Glutamatergic neuron (in vitro differentiated cells): ENCODE results near the gene LRRC61. TPM values are rescaled to one million over a fixed set of nuclear protein-coding genes. Genes with fewer than 3 reads are reported as not detected.

Experiments used
- DNase-seq: peaks from one replicate; pipeline ENCODE4 v3.0.0; 2022
- H3K27ac Mint-ChIP-seq: one replicate; pipeline ENCODE4 v1.8.0; 2020; ENCODE audit warnings: mild to moderate bottlenecking, mixed read lengths, inconsistent platforms; ENCODE audit not compliant: unreplicated experiment
- H3K27me3 Mint-ChIP-seq: one replicate; pipeline ENCODE4 v1.8.0; 2020; ENCODE audit warnings: mild to moderate bottlenecking, moderate library complexity, mixed read lengths, inconsistent platforms; ENCODE audit not compliant: unreplicated experiment
- H3K36me3 Mint-ChIP-seq: one replicate; pipeline ENCODE4 v1.8.0; 2020; ENCODE audit warnings: mild to moderate bottlenecking, mixed read lengths, inconsistent platforms; ENCODE audit not compliant: unreplicated experiment
- H3K4me1 Mint-ChIP-seq: one replicate; pipeline ENCODE4 v1.8.0; 2020; ENCODE audit warnings: mild to moderate bottlenecking, low read depth, mixed read lengths, inconsistent platforms; ENCODE audit not compliant: unreplicated experiment
- H3K4me3 Mint-ChIP-seq: one replicate; pipeline ENCODE4 v1.8.0; 2020; ENCODE audit warnings: mild to moderate bottlenecking, mixed read lengths, inconsistent platforms; ENCODE audit not compliant: unreplicated experiment
- H3K9me3 Mint-ChIP-seq: one replicate; pipeline ENCODE4 v1.8.0; 2020; ENCODE audit warnings: mild to moderate bottlenecking, moderate library complexity, mixed read lengths, inconsistent platforms; ENCODE audit not compliant: unreplicated experiment
- CTCF ChIP-seq: fragments of 200-600 bp; sonication (generic); IDR thresholded peaks from one replicate; pipeline ENCODE4 v1.5.0; 2021; ENCODE audit not compliant: partially characterized antibody, unreplicated experiment
- total RNA-seq: library from RNA; stranded (reverse); fragmentation: NEBNext Ultra II Directional; extraction: Animal tissue kit (Norgen Biotek cat#: 25700); gene quantifications from one replicate; pipeline ENCODE4 v1.2.1, GENCODE V29; 2021; ENCODE audit not compliant: unreplicated experiment

The LRRC61 gene
- total RNA-seq, 1 donor from 2014 or later = 10.2 TPM

DNA sequence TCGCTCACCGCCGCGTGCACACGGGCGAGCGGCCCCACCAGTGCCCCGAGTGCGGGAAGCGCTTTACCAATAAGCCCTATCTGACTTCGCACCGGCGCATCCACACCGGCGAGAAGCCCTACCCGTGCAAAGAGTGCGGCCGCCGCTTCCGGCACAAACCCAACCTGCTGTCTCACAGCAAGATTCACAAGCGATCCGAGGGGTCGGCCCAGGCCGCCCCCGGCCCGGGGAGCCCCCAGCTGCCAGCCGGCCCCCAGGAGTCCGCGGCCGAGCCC is 48.8 kb downstream of the LRRC61 start:
- peaks cover 16% of the 10 kb centered on the region for H3K9me3 Mint-ChIP-seq
- peaks cover 9% of the 10 kb centered on the region for H3K27me3 Mint-ChIP-seq
- H3K36me3 Mint-ChIP-seq = no peaks in the 10 kb centered on the region
- H3K4me3 Mint-ChIP-seq = no peak overlapping the region
- H3K4me1 Mint-ChIP-seq = peaks cover 21% of the 10 kb centered on the region
- DNase-seq = no peak
- no peak for TF ChIP-seq CTCF
- H3K27ac Mint-ChIP-seq = no peak overlapping the region

GRCh38 chr7:150372271-150373048 is 49.3 kb downstream of the LRRC61 start:
- Mint-ChIP-seq H3K4me1 (peaks cover 22% of the 10 kb centered on the region), H3K27me3 (peaks cover 9% of the 10 kb centered on the region), H3K27ac (peak overlapping the region; percentile 77), H3K4me3 (peak overlapping the region; percentile 42), H3K36me3 (no peaks in the 10 kb centered on the region), H3K9me3 (peaks cover 13% of the 10 kb centered on the region)
- DNase-seq = no peak
- no peak for TF ChIP-seq CTCF

DNA sequence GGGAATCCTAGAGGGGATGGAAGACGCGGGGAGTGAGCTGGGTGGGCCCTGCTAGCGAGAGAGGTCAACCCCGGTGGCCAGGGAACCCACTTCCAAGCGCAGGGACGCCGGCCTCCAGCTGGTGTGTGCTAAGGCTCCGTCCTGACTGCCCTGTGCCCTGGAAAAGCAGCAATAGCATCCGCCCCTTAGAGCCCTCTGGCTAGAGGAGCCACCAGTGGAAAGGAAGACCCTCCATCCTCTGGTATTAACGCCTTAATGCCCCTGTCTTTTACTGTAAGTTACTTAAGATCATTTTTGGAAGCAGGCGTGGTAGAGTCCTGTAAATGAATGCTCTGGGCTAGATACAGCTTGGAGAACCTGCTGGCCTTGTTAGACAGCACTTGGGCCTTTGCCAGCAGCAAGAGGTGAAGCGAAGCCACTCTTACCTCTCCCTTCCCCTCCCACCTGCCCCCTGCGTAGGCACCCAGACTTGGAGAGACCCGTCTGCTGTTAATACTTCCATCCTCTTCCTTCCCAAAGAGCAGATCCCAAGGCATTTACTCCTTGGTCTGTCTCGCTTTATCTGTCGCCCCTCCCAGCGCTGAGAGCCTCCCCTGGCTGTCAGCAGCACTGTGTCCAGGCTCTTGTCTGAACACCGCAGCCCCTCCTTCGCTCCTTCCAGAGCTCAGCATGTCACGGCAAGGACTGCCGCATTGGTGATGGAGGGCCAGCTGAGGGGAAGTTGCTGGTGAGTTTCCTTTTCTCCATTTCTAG is 50.1 kb downstream of the LRRC61 start:
- no peaks in the 10 kb centered on the region for H3K36me3 Mint-ChIP-seq
- H3K9me3 Mint-ChIP-seq = peaks cover 12% of the 10 kb centered on the region
- H3K4me3 Mint-ChIP-seq = peak overlapping the region; percentile 67
- H3K4me1 Mint-ChIP-seq = peaks cover 27% of the 10 kb centered on the region
- no peak for DNase-seq
- H3K27ac Mint-ChIP-seq = peak overlapping the region; percentile 77
- TF ChIP-seq CTCF = no peak
- peaks cover 12% of the 10 kb centered on the region for H3K27me3 Mint-ChIP-seq

GRCh38 chr7:150374026-150374425 is 50.9 kb downstream of the LRRC61 start:
- Mint-ChIP-seq H3K4me3 (no peak overlapping the region), H3K4me1 (peaks cover 27% of the 10 kb centered on the region), H3K9me3 (peaks cover 12% of the 10 kb centered on the region)

More at GRCh38 chr7:150374026-150374425, 50.9 kb downstream of the LRRC61 start:
- DNase-seq = no peak
- Mint-ChIP-seq H3K27me3 (peaks cover 13% of the 10 kb centered on the region), H3K27ac (peak overlapping the region; percentile 2), H3K36me3 (no peaks in the 10 kb centered on the region)
- no peak for TF ChIP-seq CTCF
